ENCODE results near the gene MPHOSPH10.

MPHOSPH10 gene

GRCh38 chr2:71113843-71114242, 16.6 kb upstream of the MPHOSPH10 start:
- H3K36me3 ChIP-seq (replicated peaks) = peaks cover 37% of the 10 kb centered on the region
- in situ Hi-C loops (cut with HindIII; ENCODE audit: low pct_ligation_motif_present, low sequenced_read_pairs) = no loop called here

GRCh38 chr2:71117063-71117462, 13.4 kb upstream of the MPHOSPH10 start:
- DNase-seq = no peak
- Histone ChIP-seq H3K27me3 (replicated peaks) (no peaks in the 10 kb centered on the region), H3K36me3 (replicated peaks) (peaks cover 37% of the 10 kb centered on the region), H3K4me3 (ENCODE audit: low read depth, low read length) (no peak overlapping the region), H3K27ac (no peak overlapping the region)
- in situ Hi-C loops (cut with HindIII; ENCODE audit: low pct_ligation_motif_present, low sequenced_read_pairs) = no loop called here
- no peak for TF ChIP-seq CTCF (IDR thresholded peaks at IDR 0.05; ENCODE audit: low read depth, low read length, missing control alignments)

More at GRCh38 chr2:71113843-71114242, 16.6 kb upstream of the MPHOSPH10 start:
- Histone ChIP-seq H3K27ac (no peak overlapping the region), H3K27me3 (replicated peaks) (no peaks in the 10 kb centered on the region), H3K4me3 (ENCODE audit: low read depth, low read length) (no peak overlapping the region)
- no peak for DNase-seq
- TF ChIP-seq CTCF (IDR thresholded peaks at IDR 0.05; ENCODE audit: low read depth, low read length, missing control alignments) = no peak

GRCh38 chr2:71120195-71120594, 10.2 kb upstream of the MPHOSPH10 start:
- TF ChIP-seq CTCF (IDR thresholded peaks at IDR 0.05; ENCODE audit: low read depth, low read length, missing control alignments) = no peak
- H3K36me3 ChIP-seq (replicated peaks) = peaks cover 30% of the 10 kb centered on the region
- no peaks in the 10 kb centered on the region for H3K27me3 ChIP-seq (replicated peaks)
- in situ Hi-C loops (cut with HindIII; ENCODE audit: low pct_ligation_motif_present, low sequenced_read_pairs) = no loop called here
- no peak for DNase-seq
- no peak overlapping the region for H3K4me3 ChIP-seq (ENCODE audit: low read depth, low read length)
- H3K27ac ChIP-seq = no peak overlapping the region

- TF ChIP-seq CTCF (IDR thresholded peaks at IDR 0.05; ENCODE audit: low read depth, low read length, missing control alignments) = no peak
- Histone ChIP-seq H3K27ac (no peak overlapping the region), H3K4me3 (ENCODE audit: low read depth, low read length) (no peak overlapping the region), H3K27me3 (replicated peaks) (no peaks in the 10 kb centered on the region), H3K36me3 (replicated peaks) (peaks cover 30% of the 10 kb centered on the region)
- no peak for DNase-seq
- in situ Hi-C loops (cut with HindIII; ENCODE audit: low pct_ligation_motif_present, low sequenced_read_pairs) = no loop called here
These were observed 9.0 kb upstream of the MPHOSPH10 start for GRCh38 chr2:71121479-71121878.

- no peak for DNase-seq
- Histone ChIP-seq H3K4me3 (ENCODE audit: low read depth, low read length) (no peak overlapping the region), H3K27ac (no peak overlapping the region), H3K36me3 (replicated peaks) (peaks cover 26% of the 10 kb centered on the region), H3K27me3 (replicated peaks) (no peaks in the 10 kb centered on the region)
- in situ Hi-C loops (cut with HindIII; ENCODE audit: low pct_ligation_motif_present, low sequenced_read_pairs) = no loop called here
- TF ChIP-seq CTCF (IDR thresholded peaks at IDR 0.05; ENCODE audit: low read depth, low read length, missing control alignments) = no peak
These were observed 7.8 kb upstream of the MPHOSPH10 start for GRCh38 chr2:71122387-71123298.
